SK-N-SH (cell line): Measurements from ENCODE around the gene MEGF8.

Experiments
- POLR2AphosphoS5 ChIP-seq: IDR thresholded peaks from 2 replicates; pipeline ENCODE4 v1.6.1; 2012; ENCODE audit warnings: low read depth, low read length
- RAD21 ChIP-seq: IDR thresholded peaks from 2 replicates; pipeline ENCODE4 v1.6.1; 2012; ENCODE audit warnings: mild to moderate bottlenecking, low read length
- TF ChIP-seq, protein P1 (sequence below): fragments of 200-600 bp; sonication (generic); IDR thresholded peaks from 2 replicates; pipeline ENCODE4 v1.6.1; 2017; ENCODE audit warnings: antibody characterized with exemption, mild to moderate bottlenecking, moderate library complexity

DNA sequence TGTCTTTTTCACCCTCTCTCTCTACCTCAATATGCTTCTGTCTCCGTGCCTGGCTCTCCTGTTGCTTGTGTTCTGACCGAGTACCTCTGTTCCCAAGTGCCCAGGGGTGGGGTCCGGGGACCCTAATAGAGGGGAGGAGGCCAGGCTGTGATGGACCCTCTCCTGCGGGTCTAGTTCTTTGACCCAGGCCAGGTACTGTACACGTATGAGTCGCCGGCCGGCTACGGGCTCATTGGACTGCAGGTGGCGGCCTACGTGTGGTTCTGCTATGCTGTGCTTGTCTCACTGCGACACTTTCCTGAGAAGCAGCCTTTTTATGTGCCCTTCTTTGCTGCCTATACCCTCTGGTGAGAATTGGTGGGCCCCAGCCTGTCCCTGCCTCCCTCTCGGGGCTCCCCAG is 7.9 kb upstream of the MEGF8 start:
- no peak for TF ChIP-seq POLR2AphosphoS5
- TF ChIP-seq, protein P1, sequence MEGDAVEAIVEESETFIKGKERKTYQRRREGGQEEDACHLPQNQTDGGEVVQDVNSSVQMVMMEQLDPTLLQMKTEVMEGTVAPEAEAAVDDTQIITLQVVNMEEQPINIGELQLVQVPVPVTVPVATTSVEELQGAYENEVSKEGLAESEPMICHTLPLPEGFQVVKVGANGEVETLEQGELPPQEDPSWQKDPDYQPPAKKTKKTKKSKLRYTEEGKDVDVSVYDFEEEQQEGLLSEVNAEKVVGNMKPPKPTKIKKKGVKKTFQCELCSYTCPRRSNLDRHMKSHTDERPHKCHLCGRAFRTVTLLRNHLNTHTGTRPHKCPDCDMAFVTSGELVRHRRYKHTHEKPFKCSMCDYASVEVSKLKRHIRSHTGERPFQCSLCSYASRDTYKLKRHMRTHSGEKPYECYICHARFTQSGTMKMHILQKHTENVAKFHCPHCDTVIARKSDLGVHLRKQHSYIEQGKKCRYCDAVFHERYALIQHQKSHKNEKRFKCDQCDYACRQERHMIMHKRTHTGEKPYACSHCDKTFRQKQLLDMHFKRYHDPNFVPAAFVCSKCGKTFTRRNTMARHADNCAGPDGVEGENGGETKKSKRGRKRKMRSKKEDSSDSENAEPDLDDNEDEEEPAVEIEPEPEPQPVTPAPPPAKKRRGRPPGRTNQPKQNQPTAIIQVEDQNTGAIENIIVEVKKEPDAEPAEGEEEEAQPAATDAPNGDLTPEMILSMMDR = no peak
- TF ChIP-seq RAD21 = no peak
